IMR-90 (cell line): Measurements from ENCODE around the gene ARHGAP24.

Experiments used
- BHLHE40 ChIP-seq: fragments of 150-350 bp; IDR thresholded peaks from 2 replicates; pipeline ENCODE4 v1.6.1; 2016; ENCODE audit warnings: mild to moderate bottlenecking, low read depth, low read length
- CEBPB ChIP-seq: IDR thresholded peaks from 2 replicates; pipeline ENCODE4 v1.6.1; 2012; ENCODE audit warnings: low read depth, low read length, improper control_type of control experiment
- CHD1 ChIP-seq: IDR thresholded peaks from 2 replicates; pipeline ENCODE4 v1.6.1; 2012; ENCODE audit warnings: low read depth, low read length, improper control_type of control experiment
- FOS ChIP-seq: fragments of 150-350 bp; IDR thresholded peaks from 2 replicates; pipeline ENCODE4 v1.6.1; 2016; ENCODE audit warnings: low read depth, low read length
- MAFK ChIP-seq: IDR thresholded peaks from 2 replicates; pipeline ENCODE4 v1.6.1; 2012; ENCODE audit warnings: low read depth, low read length, improper control_type of control experiment
- MXI1 ChIP-seq: IDR thresholded peaks from 2 replicates; pipeline ENCODE4 v1.6.1; 2012; ENCODE audit warnings: low read depth, mild to moderate bottlenecking, low read length, moderate library complexity, borderline replicate concordance
- POLR2A ChIP-seq: IDR thresholded peaks from 2 replicates; pipeline ENCODE4 v1.6.1; 2012; ENCODE audit warnings: mild to moderate bottlenecking, low read depth, low read length
- RCOR1 ChIP-seq: IDR thresholded peaks from 2 replicates; pipeline ENCODE4 v1.6.1; 2012; ENCODE audit warnings: mild to moderate bottlenecking, low read length, improper control_type of control experiment; ENCODE audit not compliant: insufficient replicate concordance
- TF ChIP-seq, protein P1 (sequence below): conservative IDR thresholded peaks from 2 replicates; pipeline ENCODE4 v1.5.1; 2012; ENCODE audit warnings: mild to moderate bottlenecking, low read depth, low read length, improper control_type of control experiment
- TF ChIP-seq, protein P2 (sequence below): fragments of 150-350 bp; IDR thresholded peaks from 2 replicates; pipeline ENCODE4 v1.6.1; 2016; ENCODE audit warnings: low read depth, mild to moderate bottlenecking, low read length, moderate library complexity, borderline replicate concordance

- TF ChIP-seq, protein P1, sequence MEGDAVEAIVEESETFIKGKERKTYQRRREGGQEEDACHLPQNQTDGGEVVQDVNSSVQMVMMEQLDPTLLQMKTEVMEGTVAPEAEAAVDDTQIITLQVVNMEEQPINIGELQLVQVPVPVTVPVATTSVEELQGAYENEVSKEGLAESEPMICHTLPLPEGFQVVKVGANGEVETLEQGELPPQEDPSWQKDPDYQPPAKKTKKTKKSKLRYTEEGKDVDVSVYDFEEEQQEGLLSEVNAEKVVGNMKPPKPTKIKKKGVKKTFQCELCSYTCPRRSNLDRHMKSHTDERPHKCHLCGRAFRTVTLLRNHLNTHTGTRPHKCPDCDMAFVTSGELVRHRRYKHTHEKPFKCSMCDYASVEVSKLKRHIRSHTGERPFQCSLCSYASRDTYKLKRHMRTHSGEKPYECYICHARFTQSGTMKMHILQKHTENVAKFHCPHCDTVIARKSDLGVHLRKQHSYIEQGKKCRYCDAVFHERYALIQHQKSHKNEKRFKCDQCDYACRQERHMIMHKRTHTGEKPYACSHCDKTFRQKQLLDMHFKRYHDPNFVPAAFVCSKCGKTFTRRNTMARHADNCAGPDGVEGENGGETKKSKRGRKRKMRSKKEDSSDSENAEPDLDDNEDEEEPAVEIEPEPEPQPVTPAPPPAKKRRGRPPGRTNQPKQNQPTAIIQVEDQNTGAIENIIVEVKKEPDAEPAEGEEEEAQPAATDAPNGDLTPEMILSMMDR, result no peak
- TF ChIP-seq POLR2A (no peak), MXI1 (no peak), CEBPB (no peak), FOS (no peak), BHLHE40 (no peak), MAFK (no peak), CHD1 (no peak), RCOR1 (no peak)
- TF ChIP-seq, protein P2, sequence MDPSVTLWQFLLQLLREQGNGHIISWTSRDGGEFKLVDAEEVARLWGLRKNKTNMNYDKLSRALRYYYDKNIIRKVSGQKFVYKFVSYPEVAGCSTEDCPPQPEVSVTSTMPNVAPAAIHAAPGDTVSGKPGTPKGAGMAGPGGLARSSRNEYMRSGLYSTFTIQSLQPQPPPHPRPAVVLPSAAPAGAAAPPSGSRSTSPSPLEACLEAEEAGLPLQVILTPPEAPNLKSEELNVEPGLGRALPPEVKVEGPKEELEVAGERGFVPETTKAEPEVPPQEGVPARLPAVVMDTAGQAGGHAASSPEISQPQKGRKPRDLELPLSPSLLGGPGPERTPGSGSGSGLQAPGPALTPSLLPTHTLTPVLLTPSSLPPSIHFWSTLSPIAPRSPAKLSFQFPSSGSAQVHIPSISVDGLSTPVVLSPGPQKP, result no peak
These were observed 162.8 kb downstream of the ARHGAP24 start for GRCh38 chr4:85637778-85638177.
